Nephron (organoid): ENCODE results near the gene ETHE1.
A peak's percentile ranks its signal among the peaks of the same experiment; 100 is the strongest.
"Not testable (repeated sequence)": the region's sequence is repeated elsewhere in the genome, so short reads cannot be mapped to it uniquely, and the experiment has no call there.

Experiments
- H3K27ac Mint-ChIP-seq, 3 experiments: 2 replicates each; pipeline ENCODE4 v1.8.0; 2020; ENCODE audit warnings: mixed read lengths in 3 of 3, mild to moderate bottlenecking in 2 of 3, moderate library complexity in 1 of 3
- H3K27me3 Mint-ChIP-seq: 2 replicates; pipeline ENCODE4 v1.8.0; 2021; ENCODE audit warnings: low read depth, mild to moderate bottlenecking, moderate library complexity, mixed read lengths
- H3K36me3 Mint-ChIP-seq: 2 replicates; pipeline ENCODE4 v1.8.0; 2020; ENCODE audit warnings: low read depth, mixed read lengths
- H3K4me1 Mint-ChIP-seq: 2 replicates; pipeline ENCODE4 v1.8.0; 2020; ENCODE audit warnings: mixed read lengths
- H3K4me3 Mint-ChIP-seq, 3 experiments: 2 replicates each; pipeline ENCODE4 v1.8.0; 2020; ENCODE audit warnings: mild to moderate bottlenecking in 3 of 3, mixed read lengths in 3 of 3, moderate library complexity in 2 of 3
- H3K9me3 Mint-ChIP-seq: 2 replicates; pipeline ENCODE4 v1.8.0; 2020; ENCODE audit warnings: mixed read lengths
- TF ChIP-seq, protein P1 (sequence below), 3 experiments: fragments of 200-600 bp; sonication (generic); IDR thresholded peaks; one replicate each; pipeline ENCODE4 v1.5.0; 2021; ENCODE audit warnings: antibody characterized with exemption in 3 of 3; ENCODE audit not compliant: unreplicated experiment in 3 of 3

The ETHE1 gene

DNA sequence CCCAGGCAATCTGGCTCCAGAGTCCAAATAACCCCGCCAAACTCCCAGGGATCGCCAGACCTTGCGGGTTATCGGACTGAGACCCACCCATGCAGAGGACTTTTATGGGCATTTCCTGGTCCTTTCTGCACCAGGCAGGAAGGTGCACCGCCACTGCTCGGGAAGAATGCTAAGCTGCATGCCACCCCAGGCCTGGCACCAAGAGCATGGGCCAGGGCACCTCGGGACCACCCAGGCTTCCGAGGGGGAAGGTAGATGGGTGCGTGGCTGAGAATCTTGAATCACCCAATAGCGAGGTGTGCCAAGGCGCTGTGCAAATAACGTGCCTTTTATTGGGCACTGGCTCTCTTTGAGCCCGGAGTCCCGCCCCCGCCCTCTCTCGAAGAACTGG lies 5.6 kb upstream of the ETHE1 start:
- no peaks in the 10 kb centered on the region for H3K27me3 Mint-ChIP-seq
- peaks cover 10% of the 10 kb centered on the region for H3K4me1 Mint-ChIP-seq
- no peaks in the 10 kb centered on the region for H3K9me3 Mint-ChIP-seq
- peak overlapping the region; percentile 88 to 92 (median 90) for H3K4me3 Mint-ChIP-seq
- peaks cover 16% of the 10 kb centered on the region for H3K36me3 Mint-ChIP-seq
- peak overlapping the region; percentile 97 to 100 (median 99) for H3K27ac Mint-ChIP-seq
- TF ChIP-seq, protein P1, sequence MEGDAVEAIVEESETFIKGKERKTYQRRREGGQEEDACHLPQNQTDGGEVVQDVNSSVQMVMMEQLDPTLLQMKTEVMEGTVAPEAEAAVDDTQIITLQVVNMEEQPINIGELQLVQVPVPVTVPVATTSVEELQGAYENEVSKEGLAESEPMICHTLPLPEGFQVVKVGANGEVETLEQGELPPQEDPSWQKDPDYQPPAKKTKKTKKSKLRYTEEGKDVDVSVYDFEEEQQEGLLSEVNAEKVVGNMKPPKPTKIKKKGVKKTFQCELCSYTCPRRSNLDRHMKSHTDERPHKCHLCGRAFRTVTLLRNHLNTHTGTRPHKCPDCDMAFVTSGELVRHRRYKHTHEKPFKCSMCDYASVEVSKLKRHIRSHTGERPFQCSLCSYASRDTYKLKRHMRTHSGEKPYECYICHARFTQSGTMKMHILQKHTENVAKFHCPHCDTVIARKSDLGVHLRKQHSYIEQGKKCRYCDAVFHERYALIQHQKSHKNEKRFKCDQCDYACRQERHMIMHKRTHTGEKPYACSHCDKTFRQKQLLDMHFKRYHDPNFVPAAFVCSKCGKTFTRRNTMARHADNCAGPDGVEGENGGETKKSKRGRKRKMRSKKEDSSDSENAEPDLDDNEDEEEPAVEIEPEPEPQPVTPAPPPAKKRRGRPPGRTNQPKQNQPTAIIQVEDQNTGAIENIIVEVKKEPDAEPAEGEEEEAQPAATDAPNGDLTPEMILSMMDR (IDR thresholded peaks at IDR 0.05; ENCODE audit: unreplicated experiment in 3 of 3) = no peak

DNA sequence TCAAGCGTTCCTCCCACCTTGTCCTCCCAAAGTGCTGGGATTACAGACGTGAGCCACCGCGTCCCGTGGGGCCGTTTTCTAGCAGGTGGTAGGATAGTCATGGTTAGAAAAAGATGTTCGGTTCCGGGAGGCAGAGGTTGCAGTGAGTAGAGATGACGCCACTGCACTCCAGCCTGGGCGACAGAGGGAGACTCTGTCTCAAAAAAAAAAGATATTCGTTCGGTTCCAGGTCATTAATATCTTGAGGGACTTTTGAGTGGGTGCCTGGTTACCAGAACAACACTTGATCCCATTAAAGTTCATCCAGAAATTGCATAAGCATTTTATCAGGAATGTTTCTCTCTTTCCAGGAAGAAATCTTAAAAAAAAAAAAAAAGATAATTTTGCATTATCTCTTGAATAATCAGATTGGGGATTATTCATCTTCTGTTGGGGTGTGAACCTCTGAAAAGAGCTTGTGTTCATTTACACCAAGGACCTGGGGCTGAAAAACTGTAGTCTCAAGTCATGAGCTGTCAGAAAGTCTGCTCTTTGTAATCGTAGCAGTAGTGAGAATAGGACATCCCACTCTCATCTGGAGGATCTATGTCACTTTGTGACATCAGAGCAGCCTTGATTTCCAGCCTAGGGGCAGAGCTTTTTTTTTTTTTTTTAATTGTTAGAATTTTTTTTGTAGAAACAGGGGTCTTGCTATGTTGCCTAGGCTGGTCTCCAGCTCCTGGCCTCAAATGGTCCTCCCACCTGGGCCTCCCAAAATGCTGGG lies 1.0 kb upstream of the ETHE1 start:
- peak overlapping the region; percentile 66 to 90 (median 75) for H3K4me3 Mint-ChIP-seq
- no peaks in the 10 kb centered on the region for H3K27me3 Mint-ChIP-seq
- H3K36me3 Mint-ChIP-seq = no peaks in the 10 kb centered on the region
- H3K27ac Mint-ChIP-seq = peak overlapping the region; percentile 41 to 80 (median 43)
- TF ChIP-seq, protein P1 (IDR thresholded peaks at IDR 0.05; ENCODE audit: unreplicated experiment in 3 of 3) = no peak
- no peaks in the 10 kb centered on the region for H3K9me3 Mint-ChIP-seq
- peaks cover 17% of the 10 kb centered on the region for H3K4me1 Mint-ChIP-seq

- TF ChIP-seq, protein P1 (IDR thresholded peaks at IDR 0.05; ENCODE audit: unreplicated experiment in 3 of 3) = no peak
- Mint-ChIP-seq H3K27me3 (no peaks in the 10 kb centered on the region), H3K36me3 (no peaks in the 10 kb centered on the region), H3K27ac (peak overlapping the region; percentile 36 to 86 (median 80)), H3K9me3 (no peaks in the 10 kb centered on the region), H3K4me1 (peaks cover 17% of the 10 kb centered on the region), H3K4me3 (peak overlapping the region; percentile 90 to 94 (median 94))
Measured at GRCh38 chr19:43525836-43526771, 897 bp downstream of the ETHE1 start.

DNA sequence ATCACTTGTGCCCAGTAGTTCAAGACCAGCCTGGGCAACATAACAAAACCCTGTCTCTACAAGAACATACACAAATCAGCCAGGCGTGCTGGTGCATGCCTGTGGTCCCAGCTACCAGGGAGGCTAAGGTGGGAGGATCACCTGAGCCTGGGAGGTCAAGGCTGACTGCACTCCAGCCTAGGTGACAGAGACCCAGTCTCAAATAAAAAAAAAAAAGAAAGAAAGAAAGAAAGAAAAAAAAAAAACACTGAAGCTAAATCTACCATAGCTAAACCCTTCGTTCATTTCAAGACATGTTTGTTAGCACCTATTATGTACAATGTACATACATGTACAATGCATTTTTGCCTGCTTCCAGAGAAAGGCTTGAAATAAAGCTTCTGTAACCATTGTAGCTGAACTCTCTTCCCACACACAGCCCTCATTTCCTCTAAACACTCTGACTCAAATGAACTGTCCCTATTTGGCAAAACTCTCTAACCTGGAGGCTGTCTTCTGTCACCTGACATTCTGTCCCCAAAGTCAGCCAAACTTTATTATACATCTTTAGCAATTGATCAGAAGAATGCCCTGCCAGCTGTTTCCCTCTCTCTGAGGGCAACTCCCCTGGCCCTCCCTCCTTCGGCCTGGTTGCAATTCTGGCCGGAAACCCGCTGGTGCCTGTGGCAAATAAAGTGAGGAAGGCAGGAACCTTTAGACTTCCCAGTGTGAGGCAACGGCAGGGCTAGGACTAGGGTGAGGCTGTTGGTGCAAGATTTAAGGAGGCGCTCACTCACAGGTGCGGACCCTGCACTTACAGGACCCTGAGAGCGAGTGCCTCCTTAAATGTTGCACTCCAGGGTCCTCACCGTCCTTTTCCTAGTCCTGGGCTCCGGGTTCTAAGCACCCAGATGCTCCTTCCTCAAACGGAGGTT lies 1.8 kb downstream of the ETHE1 start:
- no peaks in the 10 kb centered on the region for H3K9me3 Mint-ChIP-seq
- peak overlapping the region; percentile 26 to 86 (median 36) for H3K27ac Mint-ChIP-seq
- H3K4me1 Mint-ChIP-seq = peaks cover 17% of the 10 kb centered on the region
- H3K36me3 Mint-ChIP-seq = no peaks in the 10 kb centered on the region
- H3K4me3 Mint-ChIP-seq = peak overlapping the region; percentile 90 to 94 (median 94)
- no peaks in the 10 kb centered on the region for H3K27me3 Mint-ChIP-seq
- TF ChIP-seq, protein P1 (IDR thresholded peaks at IDR 0.05; ENCODE audit: unreplicated experiment in 3 of 3) = no peak

- Mint-ChIP-seq H3K4me3 (peak overlapping the region in 1 of 3 experiments; percentile 50), H3K27ac (peak overlapping the region in 1 of 3 experiments; percentile 59), H3K4me1 (peaks cover 23% of the 10 kb centered on the region)
- H3K36me3 Mint-ChIP-seq, H3K27me3 Mint-ChIP-seq, H3K9me3 Mint-ChIP-seq: not testable (repeated sequence)
Measured at GRCh38 chr19:43523696-43524095, 3.3 kb downstream of the ETHE1 start.
